GM21515 (cell line): ENCODE measurements around the gene RRP9.
"Not testable (repeated sequence)": the region's sequence is repeated elsewhere in the genome, so short reads cannot be mapped to it uniquely, and the experiment has no call there.

Source experiments
- ATAC-seq: cut with Tn5 transposase; IDR thresholded peaks from one replicate; pipeline ENCODE4 v1.9.1; 2021; ENCODE audit not compliant: unreplicated experiment

RRP9 gene

GRCh38 chr3:51927061-51927977 is 14.4 kb downstream of the RRP9 start:
- ATAC-seq: no peak

- ATAC-seq: no peak
Observed at GRCh38 chr3:51921081-51921578, 20.6 kb downstream of the RRP9 start.

- no peak for ATAC-seq
Observed at GRCh38 chr3:51916418-51916817, 25.3 kb downstream of the RRP9 start.

GRCh38 chr3:51908026-51908425 is 33.7 kb downstream of the RRP9 start:
- ATAC-seq: no peak

GRCh38 chr3:51904034-51904823 is 37.5 kb downstream of the RRP9 start:
- no peak for ATAC-seq

GRCh38 chr3:51902361-51902760 is 39.3 kb downstream of the RRP9 start:
- not testable (repeated sequence) for ATAC-seq

GRCh38 chr3:51900043-51900442 is 41.7 kb downstream of the RRP9 start:
- ATAC-seq: not testable (repeated sequence)

- no peak for ATAC-seq
Observed at GRCh38 chr3:51897391-51897790, 44.3 kb downstream of the RRP9 start.

GRCh38 chr3:51896607-51897305 is 44.9 kb downstream of the RRP9 start:
- no peak for ATAC-seq

GRCh38 chr3:51894939-51895338 is 46.8 kb downstream of the RRP9 start:
- ATAC-seq: no peak

GRCh38 chr3:51894391-51894790 is 47.3 kb downstream of the RRP9 start:
- ATAC-seq: no peak

GRCh38 chr3:51891242-51892039 is 50.3 kb downstream of the RRP9 start:
- no peak for ATAC-seq

- no peak for ATAC-seq
Observed at GRCh38 chr3:51888463-51889105, 53.1 kb downstream of the RRP9 start.

- no peak for ATAC-seq
Observed at GRCh38 chr3:51887620-51888019, 54.1 kb downstream of the RRP9 start.

GRCh38 chr3:51886447-51886846 is 55.3 kb downstream of the RRP9 start:
- no peak for ATAC-seq
